HEK293T (cell line): ENCODE measurements around the gene SPSB4.
A peak's percentile ranks its signal among the peaks of the same experiment; 100 is the strongest.
"Not testable (repeated sequence)": the region's sequence is repeated elsewhere in the genome, so short reads cannot be mapped to it uniquely, and the experiment has no call there.

Source experiments
- CTCF ChIA-PET: fragments of 350-600 bp; formaldehyde crosslinking; extraction: SDS; loops from one replicate; lab custom pipeline; 2021; ENCODE audit warnings: antibody characterized with exemption, inconsistent platforms; lab: Yijun Ruan, JAX
- POLR2A ChIA-PET: fragments of 350-600 bp; formaldehyde crosslinking; extraction: SDS; loops from one replicate; lab custom pipeline; 2020; ENCODE audit warnings: antibody characterized with exemption, inconsistent platforms; lab: Yijun Ruan, JAX
- DNase-seq: peaks from one replicate; pipeline ENCODE4 v3.0.0; 2012; ENCODE audit warnings: mixed read lengths; ENCODE audit errors: extremely low spot score
- ARNT ChIP-seq: fragments of 450-650 bp; IDR thresholded peaks from 2 replicates; pipeline ENCODE4 v1.6.1; 2017; ENCODE audit warnings: mild to moderate bottlenecking
- BHLHE40 ChIP-seq: fragments of 450-650 bp; IDR thresholded peaks from 2 replicates; pipeline ENCODE4 v1.6.1; 2016; ENCODE audit warnings: mild to moderate bottlenecking, moderate library complexity, borderline replicate concordance
- CTBP1 ChIP-seq: fragments of 450-650 bp; IDR thresholded peaks from 2 replicates; pipeline ENCODE4 v1.6.1; 2016; ENCODE audit warnings: borderline replicate concordance
- ELF4 ChIP-seq: fragments of 450-650 bp; IDR thresholded peaks from 2 replicates; pipeline ENCODE4 v1.6.1; 2017; ENCODE audit warnings: antibody characterized with exemption
- FOXA1 ChIP-seq: fragments of 450-650 bp; IDR thresholded peaks from 2 replicates; pipeline ENCODE4 v1.6.1; 2016; ENCODE audit warnings: mild to moderate bottlenecking
- FOXK2 ChIP-seq: fragments of 450-650 bp; IDR thresholded peaks from 2 replicates; pipeline ENCODE4 v1.6.1; 2016; ENCODE audit warnings: mild to moderate bottlenecking
- FOXM1 ChIP-seq: fragments of 450-650 bp; IDR thresholded peaks from 2 replicates; pipeline ENCODE4 v1.6.1; 2017; ENCODE audit warnings: mild to moderate bottlenecking, borderline replicate concordance
- HDGF ChIP-seq: fragments of 450-650 bp; IDR thresholded peaks from 2 replicates; pipeline ENCODE4 v1.6.1; 2017; ENCODE audit warnings: antibody characterized with exemption, borderline replicate concordance
- L3MBTL2 ChIP-seq: fragments of 450-650 bp; conservative IDR thresholded peaks from 2 replicates; pipeline ENCODE4 v1.6.1; 2016; ENCODE audit warnings: mild to moderate bottlenecking
- LEF1 ChIP-seq: fragments of 450-650 bp; IDR thresholded peaks from 2 replicates; pipeline ENCODE4 v1.6.1; 2017; ENCODE audit warnings: mild to moderate bottlenecking, borderline replicate concordance
- NFRKB ChIP-seq: fragments of 450-650 bp; IDR thresholded peaks from 2 replicates; pipeline ENCODE4 v1.6.1; 2016; ENCODE audit warnings: mild to moderate bottlenecking, moderate library complexity
- PKNOX1 ChIP-seq: fragments of 450-650 bp; IDR thresholded peaks from 2 replicates; pipeline ENCODE4 v1.6.1; 2016
- SP1 ChIP-seq: fragments of 450-650 bp; IDR thresholded peaks from 2 replicates; pipeline ENCODE4 v1.6.1; 2017
- SUZ12 ChIP-seq: fragments of 450-650 bp; IDR thresholded peaks from 2 replicates; pipeline ENCODE4 v1.6.1; 2016; ENCODE audit warnings: mild to moderate bottlenecking
- TARDBP ChIP-seq: fragments of 450-650 bp; IDR thresholded peaks from 2 replicates; pipeline ENCODE4 v1.6.1; 2016
- ZNF384 ChIP-seq: fragments of 450-650 bp; IDR thresholded peaks from 2 replicates; pipeline ENCODE4 v1.6.1; 2016

The SPSB4 gene

GRCh38 chr3:141050576-141051442 lies at the start of gene SPSB4:
SPSB4 (plus strand) TSS chr3:141051347; CDS start chr3:141066105, 14,758 bp downstream.
- TF ChIP-seq L3MBTL2 (peak; percentile 59), SUZ12 (no peak)
- POLR2A ChIA-PET: interaction anchor here (0.8 to 1.9 kb wide), 7 partner anchors 10 to 181 kb away, joined by 3 to 11 read pairs (median 4); partner anchors contain the start of gene PXYLP1
- CTCF ChIA-PET: interaction anchor here (0.6 to 1.7 kb wide), 12 partner anchors 9 to 495 kb away, joined by 3 to 7 read pairs (median 3); no protein-coding TSS in a partner anchor
- peak; percentile 87 for DNase-seq

DNA sequence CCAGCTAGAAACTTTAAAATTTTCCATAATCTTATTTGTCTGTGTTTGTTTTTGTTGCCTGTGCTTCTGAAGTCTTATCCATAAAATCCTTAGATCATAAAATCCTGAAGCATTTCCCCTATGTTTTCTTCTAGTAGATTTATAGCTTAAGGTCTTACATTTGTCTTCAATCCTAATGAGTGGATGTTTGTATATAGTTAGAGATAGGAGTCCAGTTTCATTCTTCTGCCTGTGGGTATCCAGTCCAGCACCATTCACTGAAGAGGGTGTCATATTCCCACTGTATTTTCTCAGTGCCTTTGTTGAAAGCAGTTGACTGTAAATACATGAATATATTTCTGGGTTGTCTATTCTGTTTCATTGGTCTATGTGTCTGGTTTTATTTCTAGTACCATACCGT lies 44.8 kb upstream of the SPSB4 start:
- TF ChIP-seq PKNOX1: peak; percentile 61
- peak; percentile 31; the same call in 1 of the 2 replicates for TF ChIP-seq CTBP1
- TF ChIP-seq ARNT: no peak
- ChIA-PET POLR2A (no interaction called here), CTCF (no interaction called here)
- DNase-seq: no peak

DNA sequence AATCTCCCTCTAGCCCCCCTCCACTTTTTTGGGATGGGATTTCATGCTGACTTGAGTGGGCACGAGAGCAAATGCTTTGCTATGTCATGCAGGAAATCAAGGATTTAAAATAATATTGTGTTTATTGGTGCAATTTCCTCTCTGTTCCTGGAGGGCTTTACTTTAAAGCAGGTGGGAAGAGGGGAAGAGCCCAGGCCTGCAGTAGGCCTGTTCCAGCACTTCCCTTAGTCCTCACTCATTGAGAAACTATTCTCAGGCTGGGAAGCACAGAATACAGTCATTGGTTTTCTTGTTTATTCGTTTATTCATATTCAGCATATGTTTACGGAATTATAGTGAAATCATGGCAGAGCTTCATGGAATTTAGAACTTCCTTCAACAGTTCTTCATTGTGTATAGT lies 41.7 kb upstream of the SPSB4 start:
- TF ChIP-seq TARDBP (no peak), FOXK2 (no peak), ELF4 (no peak), ZNF384 (no peak), ARNT (no peak), FOXM1 (no peak), NFRKB (no peak)
- CTCF ChIA-PET: interaction anchor here (1.0 to 1.1 kb wide), 3 partner anchors 9 to 105 kb away, joined by 3 to 5 read pairs (median 4); no protein-coding TSS in a partner anchor
- DNase-seq: no peak
- POLR2A ChIA-PET: interaction anchor here (1.0 kb wide), 1 partner anchor 9 kb away, joined by 3 read pairs; no protein-coding TSS in a partner anchor

DNA sequence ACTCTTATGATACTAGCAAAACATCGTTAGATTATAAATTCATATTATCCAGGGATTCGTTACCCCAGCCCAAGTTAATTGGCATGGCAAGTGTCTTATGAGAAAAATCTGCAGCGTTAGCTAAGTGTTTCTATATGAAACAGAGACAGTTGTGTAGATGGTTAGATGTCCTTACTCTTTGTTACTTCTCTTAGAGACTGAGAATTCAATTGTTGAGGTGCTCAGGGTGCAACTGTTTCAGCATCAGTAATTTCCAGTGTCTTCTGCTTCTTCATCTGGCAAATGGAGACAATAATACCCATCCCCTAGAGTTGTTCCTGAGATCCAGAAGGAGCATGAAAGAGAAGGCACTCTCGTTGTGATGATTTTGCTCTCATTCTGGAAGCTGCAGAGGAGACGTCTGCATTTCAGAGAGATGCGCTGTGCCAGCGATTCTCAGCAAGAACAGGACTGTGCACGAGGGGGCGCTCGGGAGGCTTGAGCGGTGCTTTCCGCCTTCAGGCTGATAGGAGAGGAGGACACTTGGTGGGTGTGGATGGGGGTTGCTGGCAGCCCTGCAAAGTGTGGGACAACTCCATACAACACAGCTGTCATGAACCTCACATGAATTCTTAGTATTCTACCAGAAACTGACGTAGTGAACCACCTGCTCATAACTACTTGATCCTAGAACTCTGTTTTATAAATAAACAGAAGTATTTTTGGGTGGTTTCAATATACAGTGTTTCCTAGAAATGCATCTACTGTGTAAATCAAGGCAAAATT lies 39.7 kb upstream of the SPSB4 start:
- DNase-seq: peak; percentile 77
- POLR2A ChIA-PET: no interaction called here
- TF ChIP-seq CTBP1 (no peak), FOXA1 (no peak), NFRKB (no peak), ELF4 (no peak), FOXM1 (no peak), ARNT (no peak), BHLHE40 (no peak), FOXK2 (no peak), ZNF384 (no peak), L3MBTL2 (no peak), SP1 (no peak), PKNOX1 (no peak), SUZ12 (no peak), TARDBP (no peak), HDGF (no peak), LEF1 (no peak)
- CTCF ChIA-PET: interaction anchor here (1.5 kb wide), 1 partner anchor 11 kb away, joined by 8 read pairs; no protein-coding TSS in a partner anchor

DNA sequence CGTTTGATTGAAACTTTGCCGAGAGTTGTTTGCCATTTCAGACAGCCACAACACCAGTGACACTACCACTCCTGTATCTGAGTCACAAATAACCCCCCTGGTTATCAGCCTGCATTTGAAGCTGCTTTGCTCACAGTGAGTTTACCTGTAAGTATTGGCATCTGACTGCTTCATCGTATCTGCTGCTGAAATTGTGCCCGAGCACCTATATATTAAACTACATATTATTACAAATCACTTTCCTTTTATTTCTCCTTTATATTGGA lies 39.2 kb upstream of the SPSB4 start:
- ChIA-PET POLR2A (no interaction called here), CTCF (interaction anchor here (1.5 kb wide), 1 partner anchor 12 kb away, joined by 8 read pairs; no protein-coding TSS in a partner anchor)
- DNase-seq: no peak
- TF ChIP-seq LEF1 (no peak), ELF4 (no peak), ARNT (no peak), ZNF384 (no peak), L3MBTL2 (no peak), HDGF (no peak), FOXA1 (no peak), SUZ12 (no peak), SP1 (no peak), CTBP1 (no peak)

DNA sequence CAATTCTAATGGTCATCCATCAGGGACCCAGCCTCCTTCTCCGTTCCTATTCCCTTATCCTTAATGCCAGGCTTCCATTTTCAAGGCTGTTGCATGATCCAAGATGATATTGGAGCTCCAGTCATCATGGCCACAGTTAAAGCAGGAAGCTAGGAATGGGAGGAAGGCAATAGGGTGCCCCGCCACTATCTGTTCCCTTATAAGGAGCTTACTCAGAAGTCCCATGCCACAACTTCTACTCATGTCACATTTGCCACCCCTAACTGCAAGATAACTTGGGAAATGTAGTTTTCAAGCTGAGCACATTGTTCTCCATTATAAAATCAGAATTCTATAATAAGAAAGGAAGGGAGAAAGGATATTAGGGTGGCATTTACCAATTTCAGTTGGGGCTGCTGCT lies 38.6 kb upstream of the SPSB4 start:
- no peak for TF ChIP-seq NFRKB
- TF ChIP-seq SP1: no peak
- TF ChIP-seq ZNF384: no peak
- TF ChIP-seq HDGF: no peak
- ChIA-PET POLR2A (no interaction called here), CTCF (interaction anchor here (0.5 to 1.5 kb wide), 3 partner anchors 13 to 440 kb away, joined by 3 to 8 read pairs (median 3); no protein-coding TSS in a partner anchor)
- no peak for DNase-seq

DNA sequence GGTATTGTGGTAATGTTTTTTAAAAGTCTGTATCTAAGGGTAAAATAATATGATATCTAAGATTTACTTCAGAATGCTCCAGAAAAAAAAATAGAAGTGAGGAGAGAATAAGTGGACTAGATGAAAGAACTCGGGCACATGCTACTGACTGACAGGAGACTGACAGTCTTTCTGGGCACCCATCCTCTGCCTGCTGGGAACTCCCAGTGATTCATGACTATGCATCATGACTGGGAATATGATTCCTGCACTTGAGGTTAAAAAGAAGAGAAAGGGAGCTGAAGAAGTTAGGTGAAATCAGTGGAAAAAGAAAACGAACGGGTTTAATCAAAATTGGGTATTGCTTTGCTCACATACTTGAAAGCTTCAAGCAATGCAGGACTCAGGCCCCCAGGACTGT lies 35.7 kb upstream of the SPSB4 start:
- no peak for TF ChIP-seq SP1
- no peak for TF ChIP-seq L3MBTL2
- no peak for TF ChIP-seq FOXA1
- TF ChIP-seq NFRKB: no peak
- TF ChIP-seq BHLHE40: no peak
- TF ChIP-seq LEF1: no peak
- TF ChIP-seq SUZ12: no peak
- TF ChIP-seq PKNOX1: no peak
- no peak for TF ChIP-seq ELF4
- DNase-seq: no peak
- CTCF ChIA-PET: interaction anchor here (0.7 kb wide), 1 partner anchor 15 kb away, joined by 3 read pairs; no protein-coding TSS in a partner anchor
- POLR2A ChIA-PET: no interaction called here

DNA sequence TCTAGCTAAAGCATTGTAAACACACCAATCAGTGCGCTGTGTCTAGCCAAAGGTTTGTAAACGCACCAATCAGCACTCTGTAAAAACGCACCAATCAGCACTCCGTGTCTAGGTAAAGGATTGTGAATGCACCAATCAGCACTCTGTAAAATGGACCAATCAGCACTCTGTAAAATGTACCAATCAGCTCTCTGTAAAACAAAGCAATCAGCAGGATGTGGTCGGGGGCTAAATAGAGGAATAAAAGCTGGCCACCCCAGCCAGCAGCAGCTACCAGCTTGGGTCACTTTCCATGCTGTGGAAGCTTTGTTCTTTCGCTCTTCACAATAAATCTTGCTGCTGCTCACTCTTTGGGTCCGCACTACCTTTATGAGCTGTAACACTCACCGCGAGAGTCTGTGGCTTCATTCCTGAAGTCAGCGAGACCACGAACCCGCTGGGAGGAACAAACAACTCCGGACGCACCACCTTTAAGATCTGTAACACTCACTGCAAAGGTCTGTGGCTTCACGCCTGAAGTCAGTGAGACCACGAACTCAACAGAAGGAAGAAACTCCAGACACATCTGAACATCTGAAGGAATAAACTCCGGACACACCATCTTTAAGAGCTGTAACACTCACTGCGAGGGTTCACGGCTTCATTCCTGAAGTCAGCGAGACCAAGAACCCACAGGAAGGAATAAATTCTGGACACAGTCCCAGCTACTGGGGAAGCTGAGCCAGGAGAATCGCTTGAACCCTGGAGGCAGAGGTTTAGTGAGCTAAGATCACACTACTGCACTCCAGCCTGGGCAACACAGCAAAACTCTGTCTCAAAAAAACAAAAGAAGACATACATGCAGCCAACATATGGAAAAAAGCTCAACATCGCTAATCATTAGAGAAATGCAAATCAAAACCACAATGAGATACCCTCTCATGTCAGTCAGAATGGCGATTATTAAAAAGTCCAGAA lies 33.5 kb upstream of the SPSB4 start:
- POLR2A ChIA-PET, DNase-seq: not testable (repeated sequence)
- CTCF ChIA-PET: interaction anchor here (1.0 kb wide), 1 partner anchor 34 kb away, joined by 3 read pairs; the partner anchor contains the start of gene SPSB4
